ENCODE results near the gene ADAP1. TPM values are rescaled to one million over a fixed set of nuclear protein-coding genes. Genes with fewer than 3 reads are reported as not detected.

The ADAP1 gene
- total and polyA plus RNA-seq, 2 of the 8 experiments (the other 6 are each of a cell fraction or from before 2014, with no cell fraction given), result 5.8 to 6.1 TPM

DNA sequence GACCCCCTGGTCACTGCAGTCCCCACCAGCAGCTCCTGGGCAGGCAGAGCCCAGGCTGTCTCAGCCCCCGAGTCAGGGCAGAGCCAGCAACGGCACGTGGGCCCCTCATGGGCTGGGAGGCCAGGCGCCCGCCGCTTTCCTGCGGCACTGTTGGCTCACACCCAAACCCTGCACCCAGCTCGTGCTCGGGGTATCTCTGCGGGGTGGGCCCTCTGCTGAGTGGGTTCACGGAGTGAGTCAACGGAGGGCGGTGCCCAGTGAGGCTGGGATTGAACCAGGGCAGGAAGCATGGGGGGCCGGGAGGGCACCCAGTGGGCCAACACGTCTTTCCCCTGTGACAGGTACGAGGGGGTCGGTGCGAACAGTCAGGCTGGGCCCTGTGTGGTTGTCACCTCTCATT is 28.9 kb downstream of the ADAP1 start (continued):
- no peak for TF ChIP-seq CBX5 (IDR thresholded peaks at IDR 0.05; ENCODE audit: low read depth, low read length)
- no peak for TF ChIP-seq RXRA (IDR thresholded peaks at IDR 0.05; ENCODE audit: insufficient read depth, low read depth, low read length)
- TF ChIP-seq ATF2 (IDR thresholded peaks at IDR 0.05; ENCODE audit: low read length), result no peak
- no peak for TF ChIP-seq BRCA1 (IDR thresholded peaks at IDR 0.05; ENCODE audit: low read depth, low read length)
